Heart left ventricle (tissue), 13 donors: ENCODE data around the gene MRGPRX2.

Experiments
- CTCF ChIP-seq, 12 donors: fragments of 200-600 bp; sonication (generic) in 4 of 12; IDR thresholded peaks; one replicate each; pipeline versions ENCODE4 v1.5.0 to v1.8.0; 2018 to 2022; ENCODE audit warnings: antibody characterized with exemption in 12 of 12, mild to moderate bottlenecking in 5 of 12
- POLR2A ChIP-seq, 2 donors: fragments of 450-650 bp; IDR thresholded peaks; one replicate each; pipeline ENCODE4 v1.6.1; 2017; ENCODE audit warnings: antibody characterized with exemption in 2 of 2, mild to moderate bottlenecking in 2 of 2, moderate library complexity in 2 of 2
- donor health status: ischemic (EF 13 %, LVEDD 7.1; RV severe dilation, severe dysfunction).
- donor health status: DM: no; HTN: yes; CAD: no.
- donor health status: DM: no; HTN: no; CAD: no.
- donor health status: ischemic (EF 25% LVEDD 6.9; RV normal size, moderate dysfunction).
- donor health status: ischemic (EF 25% LVEDD 5.7; RV mildly dilated, moderate dysfunction).
- donor health status: ischemic (EF 35%, LVEDD 5.7; RV mildly dilated, moderate dysfunction).
- donor health status: nonischemic (EF 11% LVEDD 7.7; RV severe dilation, severe dysfunction).
- donor health status: DM: yes; HTN: yes; CAD: no.
- donor health status: PGD.
- donor health status: ischemic (EF 29% LVEDD 5.4; RV normal size, mild dysfunction).
- donor health status: nonischemic (EF 23%, LVEDD 6.1; RV moderate dilation, normal function).

GRCh38 chr11:19013181-19013857 lies 47.2 kb downstream of the MRGPRX2 start:
- TF ChIP-seq CTCF (IDR thresholded peaks at IDR 0.05) (no peak), POLR2A (IDR thresholded peaks at IDR 0.05) (no peak)
